Natural killer cell (primary cell): Measurements from ENCODE around the gene OLFML2A. TPM values are rescaled to one million over a fixed set of nuclear protein-coding genes. Genes with fewer than 3 reads are reported as not detected.

Experiments used
- ATAC-seq, 3 donors: fragments of 150-1000 bp in 2 of 3; fragments of 200-7000 bp in 1 of 3; cut with Tn5 transposase; 1 replicate in 1 of 3; 2 replicates in 2 of 3; pipeline ENCODE4 v1.10.0; 2021; ENCODE audit warnings: mild to moderate bottlenecking in 2 of 3, moderate library complexity in 2 of 3
- DNase-seq, 2 donors: peaks; one replicate each; pipeline versions ENCODE4 v3.0.0 to v3.0.0-alpha.2; 2013 to 2021; ENCODE audit warnings: mixed read lengths in 1 of 2
- H3K27ac ChIP-seq: one replicate; pipeline ENCODE4 v1.5.1; 2013; ENCODE audit warnings: mild to moderate bottlenecking, low read length
- H3K27me3 ChIP-seq: one replicate; pipeline ENCODE4 v1.6.1; 2013; ENCODE audit warnings: low read length; ENCODE audit not compliant: control insufficient read depth, insufficient read depth
- H3K36me3 ChIP-seq: one replicate; pipeline ENCODE4 v1.6.1; 2013; ENCODE audit warnings: low read length; ENCODE audit not compliant: control insufficient read depth, insufficient read depth
- H3K4me1 ChIP-seq: one replicate; pipeline ENCODE4 v1.6.1; 2013; ENCODE audit warnings: low read length; ENCODE audit not compliant: control insufficient read depth, insufficient read depth
- H3K4me3 ChIP-seq: one replicate; pipeline ENCODE4 v1.5.1; 2013; ENCODE audit warnings: low read length
- H3K9me3 ChIP-seq: one replicate; pipeline ENCODE4 v1.6.1; 2013; ENCODE audit warnings: low read length; ENCODE audit not compliant: control insufficient read depth, insufficient read depth
- H3K27ac Mint-ChIP-seq, 2 donors: one replicate each; pipeline ENCODE4 v1.8.0; 2022; ENCODE audit warnings: mild to moderate bottlenecking in 2 of 2, mixed read lengths in 2 of 2, moderate library complexity in 1 of 2
- H3K27me3 Mint-ChIP-seq, 2 donors: one replicate each; pipeline ENCODE4 v1.8.0; 2022; ENCODE audit warnings: low read depth in 2 of 2, mixed read lengths in 2 of 2
- H3K36me3 Mint-ChIP-seq: one replicate; pipeline ENCODE4 v1.8.0; 2022; ENCODE audit warnings: mixed read lengths
- H3K4me1 Mint-ChIP-seq, 2 donors: one replicate each; pipeline ENCODE4 v1.8.0; 2022; ENCODE audit warnings: mixed read lengths in 2 of 2
- H3K4me3 Mint-ChIP-seq: one replicate; pipeline ENCODE4 v1.8.0; 2022; ENCODE audit warnings: mild to moderate bottlenecking, moderate library complexity, mixed read lengths
- H3K9me3 Mint-ChIP-seq, 2 donors: one replicate each; pipeline ENCODE4 v1.8.0; 2022; ENCODE audit warnings: mixed read lengths in 2 of 2
- WGBS: methylation state at CpG from one replicate; pipeline ENCODE4 v1.1.7; 2013; ENCODE audit warnings: missing lambda C conversion rate; ENCODE audit not compliant: insufficient coverage; 5-methylcytosine and 5-hydroxymethylcytosine counted together
- intact Hi-C: fragments of 100-400 bp; cut with micrococcal nuclease; formaldehyde crosslinking; loops from one replicate; pipeline ENCODE4 v1.14.2; 2022
- total RNA-seq, 4 donors: library from RNA; stranded (reverse); fragments of 120-200 nt in 1 of 4; gene quantifications; one replicate each; pipeline versions ENCODE4 v1.2.3 to v1.2.4, GENCODE V29; 2013 to 2022
- TF ChIP-seq, protein P1 (sequence below): fragments of 200-600 bp; IDR thresholded peaks from one replicate; pipeline ENCODE4 v1.8.0; 2022; ENCODE audit warnings: antibody characterized with exemption

OLFML2A gene
- total RNA-seq, 3 donors from 2014 or later (not counting 1 experiment from before 2014, with no cell fraction given) = not detected

DNA sequence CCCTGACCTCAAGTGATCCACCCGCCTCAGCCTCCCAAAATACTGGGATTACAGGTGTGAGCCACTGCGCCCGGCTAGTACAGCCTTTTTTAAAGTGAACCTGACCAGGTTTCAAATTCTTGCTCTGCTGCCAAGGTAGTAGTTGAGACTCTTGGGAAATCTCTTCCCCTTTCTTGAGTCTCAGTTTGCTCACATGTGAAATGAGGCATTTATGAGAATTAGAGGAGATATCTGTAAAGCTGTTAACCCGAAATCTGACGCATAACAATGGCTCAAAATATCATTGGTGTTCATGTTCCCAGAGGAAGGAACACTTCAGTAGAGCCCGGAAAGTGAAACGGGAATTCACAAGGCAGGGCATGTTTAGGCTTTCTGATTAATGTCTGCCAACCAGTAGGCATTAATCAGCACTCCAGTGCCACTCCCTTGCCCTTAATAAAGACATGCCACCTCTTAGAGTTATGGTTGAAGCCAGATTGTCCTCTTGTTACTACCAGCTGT is 86.5 kb downstream of the OLFML2A start:
- no peaks in the 10 kb centered on the region for H3K36me3 Mint-ChIP-seq
- H3K27ac Mint-ChIP-seq = no peak overlapping the region
- ATAC-seq = no peak
- Histone ChIP-seq H3K4me1 (peaks cover 35% of the 10 kb centered on the region), H3K27me3 (no peaks in the 10 kb centered on the region), H3K36me3 (peaks cover 23% of the 10 kb centered on the region), H3K27ac (no peak overlapping the region), H3K9me3 (no peaks in the 10 kb centered on the region), H3K4me3 (no peak overlapping the region)
- H3K27me3 Mint-ChIP-seq = no peaks in the 10 kb centered on the region
- TF ChIP-seq, protein P1, sequence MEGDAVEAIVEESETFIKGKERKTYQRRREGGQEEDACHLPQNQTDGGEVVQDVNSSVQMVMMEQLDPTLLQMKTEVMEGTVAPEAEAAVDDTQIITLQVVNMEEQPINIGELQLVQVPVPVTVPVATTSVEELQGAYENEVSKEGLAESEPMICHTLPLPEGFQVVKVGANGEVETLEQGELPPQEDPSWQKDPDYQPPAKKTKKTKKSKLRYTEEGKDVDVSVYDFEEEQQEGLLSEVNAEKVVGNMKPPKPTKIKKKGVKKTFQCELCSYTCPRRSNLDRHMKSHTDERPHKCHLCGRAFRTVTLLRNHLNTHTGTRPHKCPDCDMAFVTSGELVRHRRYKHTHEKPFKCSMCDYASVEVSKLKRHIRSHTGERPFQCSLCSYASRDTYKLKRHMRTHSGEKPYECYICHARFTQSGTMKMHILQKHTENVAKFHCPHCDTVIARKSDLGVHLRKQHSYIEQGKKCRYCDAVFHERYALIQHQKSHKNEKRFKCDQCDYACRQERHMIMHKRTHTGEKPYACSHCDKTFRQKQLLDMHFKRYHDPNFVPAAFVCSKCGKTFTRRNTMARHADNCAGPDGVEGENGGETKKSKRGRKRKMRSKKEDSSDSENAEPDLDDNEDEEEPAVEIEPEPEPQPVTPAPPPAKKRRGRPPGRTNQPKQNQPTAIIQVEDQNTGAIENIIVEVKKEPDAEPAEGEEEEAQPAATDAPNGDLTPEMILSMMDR = no peak
- peak overlapping the region; percentile 25 for H3K4me3 Mint-ChIP-seq
- DNase-seq = no peak
- WGBS = 78% methylated on average over 7 of the region's 7 CpGs
- H3K4me1 Mint-ChIP-seq = peaks cover 30 to 38% of the 10 kb centered on the region in 2 donors
- intact Hi-C loops = loop anchor here (10.0 kb wide), 2 partner anchors 281 to 381 kb away; partner anchors contain the start of genes HSPA5 and SCAI
- no peaks in the 10 kb centered on the region for H3K9me3 Mint-ChIP-seq

Other genes starting within 250 kb of the OLFML2A start
- under 1 TPM; 0.07 to 0.75 (median 0.49) TPM for gene NR6A1, start 5.8 kb upstream of the OLFML2A start, total RNA-seq
- not detected for gene WDR38, start 76.3 kb downstream of the OLFML2A start, total RNA-seq
- 100 to 1,000 TPM; 716 to 896 (median 795) TPM for gene RPL35, start 84.8 kb downstream of the OLFML2A start, total RNA-seq
- 100 to 1,000 TPM; 131 to 169 (median 139) TPM for gene ARPC5L, start 85.0 kb downstream of the OLFML2A start, total RNA-seq
- gene GOLGA1, start 163.9 kb downstream of the OLFML2A start, total RNA-seq = 10 to 100 TPM; 21.5 to 32.4 (median 27.0) TPM